HTERT RPE-1 (cell line): ENCODE measurements around the gene GAL3ST3.
"Not testable (repeated sequence)": the region's sequence is repeated elsewhere in the genome, so short reads cannot be mapped to it uniquely, and the experiment has no call there.

ENCODE experiments used
- in situ Hi-C: fragments of 300-500 bp; cut with MboI; formaldehyde crosslinking; loops from 4 replicates; pipeline ENCODE4 v1.14.3; 2020; ENCODE audit warnings: low sequenced_read_pairs

Gene GAL3ST3, protein sequence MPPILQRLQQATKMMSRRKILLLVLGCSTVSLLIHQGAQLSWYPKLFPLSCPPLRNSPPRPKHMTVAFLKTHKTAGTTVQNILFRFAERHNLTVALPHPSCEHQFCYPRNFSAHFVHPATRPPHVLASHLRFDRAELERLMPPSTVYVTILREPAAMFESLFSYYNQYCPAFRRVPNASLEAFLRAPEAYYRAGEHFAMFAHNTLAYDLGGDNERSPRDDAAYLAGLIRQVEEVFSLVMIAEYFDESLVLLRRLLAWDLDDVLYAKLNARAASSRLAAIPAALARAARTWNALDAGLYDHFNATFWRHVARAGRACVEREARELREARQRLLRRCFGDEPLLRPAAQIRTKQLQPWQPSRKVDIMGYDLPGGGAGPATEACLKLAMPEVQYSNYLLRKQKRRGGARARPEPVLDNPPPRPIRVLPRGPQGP

DNA sequence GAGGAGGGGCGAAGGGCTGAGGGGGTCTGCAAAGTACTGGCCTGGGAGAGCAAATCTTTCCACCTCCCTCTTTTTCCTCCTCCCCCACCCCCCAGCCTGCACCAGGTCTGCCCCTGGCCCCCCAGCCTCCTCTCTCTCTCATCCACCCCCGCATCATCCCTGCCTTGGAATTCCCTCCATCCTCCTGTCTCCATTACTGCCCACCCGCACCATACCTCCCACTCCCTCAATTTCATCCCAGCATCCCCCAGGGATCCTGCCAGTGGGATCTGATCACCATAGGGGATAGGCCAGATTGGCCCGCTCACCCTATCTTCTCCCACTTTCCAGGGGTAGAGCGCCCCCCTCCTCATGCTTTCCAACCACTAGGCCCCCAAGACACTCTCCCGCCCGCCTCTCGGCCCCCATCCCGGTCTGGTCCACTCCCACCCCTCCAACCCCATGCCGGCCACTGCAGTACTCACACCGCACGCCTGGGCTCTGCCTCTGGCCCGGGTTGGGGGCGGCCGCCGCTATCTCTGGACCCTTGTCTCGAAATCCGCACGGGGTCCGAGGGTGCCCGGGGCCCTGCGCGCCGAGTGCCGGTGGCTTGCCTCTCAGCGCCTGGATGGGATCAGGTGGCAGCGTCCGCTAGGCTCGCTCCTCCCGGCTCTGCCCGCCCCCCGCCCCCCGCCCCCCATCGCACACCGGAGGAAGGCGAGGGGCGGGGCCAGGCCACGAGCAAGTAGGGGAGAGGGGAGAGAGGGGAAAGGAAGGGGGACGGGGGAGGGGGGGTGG, at the start of gene GAL3ST3:
Gene GAL3ST3, minus strand, starts transcription at position 615 of the 777 bp plus-strand sequence. CDS start 3,746 bp downstream, outside the sequence.
- in situ Hi-C loops: no loop called here

DNA sequence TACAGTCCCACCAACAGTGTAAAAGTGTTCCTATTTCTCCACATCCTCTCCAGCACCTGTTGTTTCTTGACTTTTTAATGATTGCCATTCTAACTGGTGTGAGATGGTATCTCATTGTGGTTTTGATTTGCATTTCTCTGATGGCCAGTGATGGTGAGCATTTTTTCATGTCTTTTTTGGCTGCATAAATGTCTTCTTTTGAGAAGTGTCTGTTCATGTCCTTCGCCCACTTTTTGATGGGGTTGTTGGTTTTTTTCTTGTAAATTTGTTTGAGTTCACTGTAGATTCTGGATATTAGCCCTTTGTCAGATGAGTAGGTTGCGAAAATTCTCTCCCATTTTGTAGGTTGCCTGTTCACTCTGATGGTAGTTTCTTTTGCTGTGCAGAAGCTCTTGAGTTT, 43.2 kb upstream of the GAL3ST3 start:
- in situ Hi-C loops: not testable (repeated sequence)

DNA sequence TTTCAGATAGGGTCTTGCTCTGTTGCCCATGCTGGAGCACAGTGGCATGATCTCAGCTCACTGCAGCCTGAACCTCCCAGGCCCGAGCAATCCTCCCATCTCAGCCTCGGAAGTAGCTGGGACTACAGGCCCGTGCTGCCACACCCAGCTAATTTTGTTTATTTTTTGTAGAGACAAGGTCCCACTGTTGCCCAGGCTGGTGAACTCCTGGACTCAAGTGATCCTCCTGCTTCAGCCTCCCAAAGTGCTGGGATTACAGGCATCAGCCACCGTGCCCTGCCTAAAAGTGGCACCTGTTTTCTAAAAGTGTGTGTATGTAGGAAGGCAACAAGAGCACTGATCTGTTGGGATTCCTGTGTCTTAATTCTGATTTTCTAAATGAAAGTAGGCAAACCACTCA, 41.3 kb upstream of the GAL3ST3 start:
- in situ Hi-C loops: no loop called here

DNA sequence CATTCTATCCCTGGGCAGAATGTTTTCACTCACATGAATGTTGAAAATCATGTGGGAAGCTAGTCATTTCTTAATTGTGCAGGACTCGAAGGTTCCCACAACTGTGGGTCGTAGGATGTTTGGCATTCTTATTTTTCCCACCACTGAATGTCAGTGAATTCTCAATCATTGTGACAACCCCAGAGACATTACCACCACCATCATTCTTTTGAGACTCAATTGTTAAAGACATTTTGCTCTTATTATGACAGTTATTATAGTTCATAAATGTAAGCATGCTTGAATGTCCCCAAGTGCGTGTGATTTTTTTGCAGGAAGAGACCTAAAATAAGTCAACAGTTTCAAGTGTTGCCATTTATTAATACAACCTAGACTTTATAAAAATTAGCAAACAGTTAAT, 40.1 kb upstream of the GAL3ST3 start:
- in situ Hi-C loops: no loop called here

DNA sequence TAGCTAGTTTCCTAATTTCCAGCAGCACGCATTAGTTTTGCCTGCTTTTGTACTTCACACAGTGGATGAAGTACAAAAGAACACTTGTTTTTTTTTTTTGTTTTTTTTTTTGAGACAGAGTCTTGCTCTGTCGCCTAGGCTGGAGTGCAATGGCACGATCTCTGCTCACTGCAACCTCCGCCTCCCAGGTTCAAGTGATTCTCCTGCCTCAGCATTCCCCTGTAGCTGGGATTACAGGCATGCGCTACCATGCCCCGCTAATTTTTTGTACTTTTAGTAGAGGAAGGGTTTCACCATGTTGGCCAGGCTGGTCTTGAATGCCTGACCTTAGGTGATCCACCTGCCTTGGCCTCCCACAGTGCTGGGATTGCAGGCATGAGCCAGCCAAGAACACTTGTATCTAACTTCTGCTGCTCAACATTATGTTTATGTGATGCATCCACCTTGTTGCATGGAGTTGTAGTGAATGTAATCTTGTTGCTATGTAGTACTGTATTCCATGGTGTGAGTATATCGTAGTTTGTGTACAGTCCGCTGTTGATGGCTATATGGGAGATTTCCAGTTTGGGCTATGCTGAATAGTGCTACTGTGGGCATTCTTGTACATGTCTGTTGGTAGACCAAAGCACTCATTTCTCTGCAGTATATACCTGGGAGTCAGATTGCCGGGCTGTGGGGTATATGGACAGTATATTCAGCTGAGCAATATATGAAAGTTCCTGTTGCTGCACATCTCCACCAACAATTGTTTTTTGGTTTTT, 38.4 kb upstream of the GAL3ST3 start:
- in situ Hi-C loops: no loop called here

DNA sequence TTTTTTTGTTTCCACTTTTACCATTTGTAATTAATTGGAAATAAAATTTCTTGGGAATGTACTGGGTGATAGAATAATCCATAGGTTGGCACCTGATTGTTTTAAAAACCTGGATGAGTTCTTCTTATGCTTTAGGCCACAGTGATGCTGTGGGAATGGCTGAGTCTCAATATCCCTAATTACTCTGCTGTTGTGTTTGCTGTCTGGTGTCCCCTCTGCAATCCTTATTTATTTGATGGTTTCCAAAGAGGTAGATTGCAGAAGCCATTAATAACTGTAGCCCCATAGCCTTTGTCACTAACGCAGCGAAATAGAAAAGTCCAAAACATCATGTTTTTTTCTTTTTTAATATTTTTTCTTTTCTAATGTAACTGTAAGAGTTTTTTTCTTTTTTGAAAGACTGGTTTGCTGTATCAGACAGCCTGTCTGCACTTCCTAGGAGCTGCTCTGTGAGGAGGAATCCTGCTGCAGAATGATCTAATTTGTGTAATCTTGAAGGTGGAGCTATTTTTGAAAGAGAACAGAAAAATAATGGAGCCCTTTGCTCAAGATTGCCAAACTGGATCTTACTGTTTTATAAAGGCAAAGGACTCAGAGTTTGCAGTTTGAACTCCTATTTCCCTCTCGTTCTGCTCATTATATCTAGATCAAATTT, 36.0 kb upstream of the GAL3ST3 start:
- in situ Hi-C loops: no loop called here

DNA sequence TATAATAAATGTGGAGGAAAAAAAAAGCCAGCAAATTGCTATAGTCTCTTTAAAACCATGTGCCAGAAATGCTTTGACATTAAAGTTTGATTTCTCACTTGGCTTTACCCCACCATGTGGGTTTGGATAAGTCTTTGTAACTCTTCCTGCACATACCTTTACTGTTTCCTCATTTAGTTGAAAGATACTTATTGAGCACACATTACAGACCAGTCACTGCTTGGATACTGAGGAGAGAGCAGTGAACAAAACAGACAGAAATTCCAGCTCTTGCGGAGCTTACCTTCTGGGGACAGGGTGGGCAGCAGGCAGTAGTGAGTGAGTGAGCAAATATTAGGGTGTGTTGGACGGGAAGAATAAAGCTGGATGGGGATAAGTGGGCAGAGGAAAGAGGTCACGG, 34.8 kb upstream of the GAL3ST3 start:
- in situ Hi-C loops: no loop called here

DNA sequence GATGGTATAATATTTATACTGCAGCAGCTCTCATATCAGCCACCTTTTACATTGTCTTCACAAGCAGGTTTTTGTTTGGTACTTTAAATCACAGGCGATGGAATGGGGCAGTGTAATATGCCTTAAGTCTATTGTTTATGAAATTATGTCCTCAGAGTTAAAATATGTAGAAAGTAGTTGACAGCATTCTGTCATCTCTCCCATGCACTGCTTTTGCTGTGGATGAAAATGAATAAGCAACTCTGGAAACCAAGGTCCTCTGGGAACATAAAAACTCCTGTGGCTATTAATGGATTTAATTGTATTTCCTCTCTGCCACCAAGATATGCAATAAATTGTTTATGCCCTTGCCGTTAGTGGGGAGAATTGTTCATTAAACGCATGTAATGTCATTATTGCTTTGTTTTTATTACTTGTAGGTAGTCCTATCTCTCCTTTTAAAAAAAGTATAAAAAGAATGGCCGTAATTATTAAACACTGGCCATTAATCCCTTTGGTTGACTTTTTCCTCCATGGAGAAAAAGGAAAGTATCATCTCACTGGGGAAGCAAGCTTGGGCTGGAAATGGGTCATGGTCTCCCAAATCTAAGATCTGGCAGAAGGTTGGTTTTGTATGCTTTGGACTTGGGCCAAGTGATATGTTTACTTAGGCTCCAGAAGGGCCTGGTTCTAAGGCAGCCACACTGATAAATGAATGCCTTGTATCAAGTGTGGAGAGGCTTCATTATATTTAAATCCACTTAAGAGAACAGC, 34.2 kb upstream of the GAL3ST3 start:
- in situ Hi-C loops: no loop called here

DNA sequence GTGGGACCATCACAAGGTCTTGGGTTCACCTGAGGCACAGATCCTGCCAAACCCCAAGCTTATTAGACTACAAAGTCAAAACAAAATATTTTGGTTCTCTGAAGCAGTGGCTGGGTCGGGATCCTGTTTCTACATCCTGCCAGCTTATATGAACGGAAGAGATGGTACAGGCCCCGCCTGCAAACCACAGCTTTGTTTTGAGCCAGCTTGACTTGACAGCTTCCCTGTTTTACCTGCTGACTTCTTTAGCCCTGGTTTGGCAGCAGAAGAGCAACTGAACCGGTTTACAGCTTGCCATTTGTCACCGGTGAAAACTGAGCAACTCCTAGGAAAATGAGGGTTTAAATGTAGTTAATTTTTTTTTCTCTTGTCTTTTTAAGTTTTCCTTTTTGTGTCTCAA, 32.5 kb upstream of the GAL3ST3 start:
- in situ Hi-C loops: no loop called here

DNA sequence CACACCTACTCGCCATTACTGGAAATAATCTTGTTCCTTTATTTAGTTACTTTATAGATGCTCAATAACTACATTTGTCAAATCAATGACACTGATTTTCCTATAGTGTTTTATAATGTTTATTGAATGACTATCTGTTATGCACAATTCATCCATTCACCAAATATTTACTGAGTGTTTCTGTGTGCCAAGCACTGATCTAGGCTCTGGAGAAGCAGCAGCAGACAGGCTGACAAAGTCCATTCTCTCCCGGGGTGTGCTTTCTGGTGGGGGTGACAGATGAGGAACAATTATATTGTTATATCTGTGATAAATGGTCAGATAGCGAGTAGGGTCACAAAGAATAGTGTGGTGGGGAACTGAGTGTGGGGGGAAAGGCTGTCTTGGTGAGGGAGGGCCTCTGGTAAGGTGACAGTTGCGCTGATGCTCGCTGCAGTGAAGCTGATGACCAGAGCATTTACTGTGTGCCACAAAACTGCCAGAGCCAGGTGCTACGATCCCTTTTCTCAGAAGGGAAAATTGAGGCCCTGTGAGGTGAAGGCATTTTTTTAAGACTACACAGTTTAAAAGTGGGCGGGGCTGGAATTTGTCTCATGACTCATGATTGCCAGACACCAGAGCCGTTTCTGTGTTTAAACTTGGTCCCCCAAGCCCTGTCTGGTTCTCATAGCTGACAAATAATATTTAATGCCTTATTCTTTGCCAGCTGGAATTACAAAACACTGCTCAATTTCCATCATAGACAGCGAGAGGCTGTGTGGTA, 31.3 kb upstream of the GAL3ST3 start:
- in situ Hi-C loops: no loop called here

DNA sequence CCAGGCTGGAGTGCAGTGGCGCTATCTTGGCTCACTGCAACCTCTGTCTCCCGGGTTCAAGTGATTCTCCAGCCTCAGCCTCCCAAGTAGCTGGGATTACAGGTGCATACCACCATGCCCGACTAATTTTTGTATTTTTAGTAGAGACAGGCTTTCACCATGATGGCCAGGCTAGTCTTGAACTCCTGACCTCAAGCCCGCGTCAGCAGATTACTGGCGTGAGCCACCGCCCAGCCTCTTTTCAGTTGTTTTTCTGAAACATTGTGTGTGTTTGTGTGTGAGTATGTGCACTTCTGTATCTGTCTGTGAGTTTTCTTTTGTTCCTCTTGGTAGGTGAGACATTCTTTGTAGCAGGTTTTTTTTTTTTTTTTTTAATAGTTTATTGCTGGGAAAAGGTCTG, 30.0 kb upstream of the GAL3ST3 start:
- in situ Hi-C loops: not testable (repeated sequence)

DNA sequence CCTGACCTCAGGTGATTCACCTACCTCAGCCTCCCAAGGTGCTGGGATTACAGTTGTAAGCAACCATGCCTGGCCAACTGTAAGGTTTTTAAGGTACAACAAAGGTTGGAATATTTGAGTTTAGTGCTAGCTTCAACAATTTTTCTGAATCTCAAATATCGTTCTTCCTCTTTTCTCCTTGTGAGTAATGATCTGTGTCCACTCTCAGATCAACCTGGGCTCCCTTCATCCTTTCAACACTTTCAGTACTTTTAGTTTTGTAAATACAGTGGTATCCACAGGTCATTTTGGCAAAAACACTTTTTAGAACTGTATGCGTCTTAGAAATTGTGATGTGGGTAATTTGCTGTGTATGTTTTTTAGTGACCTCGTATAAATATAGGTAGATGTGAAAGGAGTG, 29.0 kb upstream of the GAL3ST3 start:
- in situ Hi-C loops: no loop called here

DNA sequence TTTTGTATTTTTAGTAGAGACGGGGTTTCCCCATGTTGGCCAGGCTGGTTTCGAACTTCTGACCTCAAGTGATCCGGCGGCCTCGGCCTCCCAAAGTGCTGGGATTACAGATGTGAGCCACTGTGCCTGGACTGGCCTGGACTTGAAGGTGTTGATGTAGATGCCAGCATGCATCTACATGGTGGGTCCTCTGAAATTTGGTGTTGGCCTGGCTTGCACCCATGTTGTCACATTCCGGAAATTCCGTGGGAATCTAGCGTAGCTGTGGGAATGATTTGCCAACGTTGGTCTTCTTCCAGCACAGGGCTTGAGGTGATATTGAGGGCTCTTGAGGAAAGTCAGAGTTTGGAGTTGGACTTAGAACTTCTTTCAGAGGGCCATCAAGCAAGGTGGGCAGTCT, 27.6 kb upstream of the GAL3ST3 start:
- in situ Hi-C loops: no loop called here

DNA sequence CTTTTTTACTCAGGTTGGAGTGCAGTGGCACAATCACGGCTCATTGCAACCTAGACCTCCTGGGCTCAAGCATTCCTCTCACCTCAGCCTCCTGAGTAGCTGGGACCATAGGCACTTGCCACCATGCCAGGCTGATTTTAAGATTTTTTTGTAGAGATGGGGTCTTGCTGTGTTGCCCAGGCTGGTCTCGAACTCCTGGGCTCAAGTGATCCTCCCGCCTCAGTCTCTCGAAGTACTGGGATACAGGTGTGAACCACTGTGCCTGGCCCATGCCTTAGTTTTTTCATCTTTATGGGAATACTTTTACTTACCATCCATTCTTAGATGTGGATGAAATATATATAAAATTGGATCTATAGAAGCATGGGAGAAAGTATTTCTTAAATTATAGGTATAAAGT, 26.3 kb upstream of the GAL3ST3 start:
- in situ Hi-C loops: no loop called here

DNA sequence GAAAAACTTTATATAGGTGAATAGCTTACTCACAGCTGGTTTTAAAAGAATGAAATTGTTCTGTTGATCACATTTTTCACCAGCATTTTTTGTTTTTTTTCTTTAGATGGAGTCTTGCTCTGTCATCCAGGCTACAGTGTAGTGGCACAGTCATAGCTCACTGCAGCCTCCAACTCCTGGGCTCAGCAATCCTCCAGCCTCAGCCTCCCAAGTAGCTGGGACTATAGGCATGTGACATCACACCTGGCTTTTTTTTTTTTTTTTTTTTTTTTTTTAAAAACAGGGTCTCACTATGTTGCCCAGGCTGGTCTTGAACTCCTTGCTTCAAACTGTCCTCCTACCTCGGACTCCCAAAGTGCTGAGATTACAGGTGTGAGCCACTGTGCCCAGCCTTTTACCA, 24.7 kb upstream of the GAL3ST3 start:
- in situ Hi-C loops: no loop called here

DNA sequence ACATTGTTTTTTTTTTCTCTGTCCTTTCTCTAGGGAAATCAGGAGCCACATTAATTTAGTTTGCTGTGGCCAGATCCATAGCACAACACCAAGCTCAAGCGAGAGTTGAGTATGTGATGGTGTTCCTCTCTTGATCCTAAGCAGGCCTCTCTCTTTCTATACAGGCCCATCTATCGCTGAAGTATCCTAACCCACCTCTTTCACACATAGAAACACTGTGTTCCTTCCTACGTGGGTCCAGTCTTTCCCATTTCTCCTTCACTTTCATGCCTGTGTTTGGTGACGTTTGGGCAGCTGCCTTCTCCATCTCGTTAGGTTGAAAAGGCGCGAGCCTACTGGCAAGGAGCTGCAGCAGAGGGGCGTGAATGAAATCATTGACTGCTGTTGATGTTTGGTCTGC, 23.6 kb upstream of the GAL3ST3 start:
- in situ Hi-C loops: no loop called here

DNA sequence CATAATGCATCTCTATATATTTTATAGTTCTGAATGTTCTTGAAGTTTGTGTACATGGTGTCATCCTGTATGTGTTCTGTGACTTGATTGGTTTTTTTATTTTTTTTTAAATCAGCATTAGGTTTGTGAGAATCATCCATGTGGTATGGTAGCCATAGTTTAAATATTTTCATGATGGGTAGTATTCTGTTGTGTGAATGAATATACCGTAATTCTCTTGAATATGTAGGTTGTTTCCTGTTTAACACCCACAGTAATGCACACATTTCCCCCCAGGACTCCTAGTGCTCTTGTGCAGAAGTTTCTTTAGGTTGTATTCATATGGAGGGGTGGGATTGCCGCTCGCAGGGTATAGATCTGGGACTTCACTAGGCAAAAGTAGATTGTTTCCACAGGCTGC, 23.1 kb upstream of the GAL3ST3 start:
- in situ Hi-C loops: no loop called here

DNA sequence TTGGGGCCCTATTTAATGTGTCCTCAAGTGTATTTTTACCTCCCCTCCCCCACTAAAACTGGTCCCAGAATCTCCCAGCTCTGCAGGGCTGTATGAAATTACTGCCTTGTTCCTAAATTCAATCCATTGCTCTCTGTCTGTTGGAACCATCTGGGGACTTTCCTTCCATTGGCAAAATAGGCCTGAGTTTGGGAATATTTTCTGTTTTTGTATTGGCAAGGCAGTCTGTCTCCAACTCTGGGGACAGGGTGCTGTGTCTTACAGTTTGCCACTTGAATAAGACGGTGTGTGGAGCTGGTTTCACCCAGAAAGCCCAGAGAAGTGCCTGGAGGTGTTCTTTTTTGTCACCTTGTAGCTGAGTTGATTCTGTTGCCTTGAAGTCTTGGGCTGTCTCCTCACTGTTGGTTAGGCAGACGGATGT, 22.4 kb upstream of the GAL3ST3 start:
- in situ Hi-C loops: no loop called here

DNA sequence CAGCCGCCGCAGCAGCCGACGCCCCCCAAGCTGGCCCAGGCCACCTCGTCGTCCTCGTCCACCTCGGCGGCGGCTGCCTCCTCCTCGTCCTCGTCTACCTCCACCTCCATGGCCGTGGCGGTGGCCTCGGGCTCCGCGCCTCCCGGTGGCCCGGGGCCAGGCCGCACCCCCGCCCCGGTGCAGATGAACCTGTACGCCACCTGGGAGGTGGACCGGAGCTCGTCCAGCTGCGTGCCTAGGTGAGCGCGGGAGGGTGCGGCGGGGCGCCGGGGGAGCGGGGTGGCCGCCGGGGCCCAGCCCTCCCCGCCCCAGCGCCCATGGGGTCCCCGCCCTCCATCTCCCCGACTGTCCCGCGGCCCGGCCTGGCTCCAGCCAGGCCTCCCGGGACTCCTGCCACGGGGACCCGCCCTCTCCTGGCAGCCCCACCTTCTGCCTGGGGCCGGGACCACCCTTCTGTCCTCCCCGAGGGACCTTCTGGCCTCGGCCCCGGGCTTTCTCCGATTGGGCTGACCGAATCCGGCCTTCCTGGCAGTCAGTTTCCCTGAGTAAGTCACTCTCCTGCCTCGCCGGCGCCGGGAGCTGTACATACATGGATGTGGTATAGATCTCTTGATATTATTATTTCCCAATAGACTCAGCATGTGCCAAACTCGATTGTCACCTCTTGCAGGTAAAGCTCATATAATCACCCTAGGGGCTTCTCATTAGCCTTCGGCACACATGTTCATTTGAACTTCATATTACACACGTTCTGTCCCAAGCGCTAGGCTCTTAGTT, 21.8 kb upstream of the GAL3ST3 start:
- in situ Hi-C loops: no loop called here
